A673 (cell line): ENCODE data around the gene ARL10. TPM values are rescaled to one million over a fixed set of nuclear protein-coding genes. Genes with fewer than 3 reads are reported as not detected.
A peak's percentile ranks its signal among the peaks of the same experiment; 100 is the strongest.

Source experiments
- BruUV-seq: library from RNA; stranded (reverse); fragments of 400-500 nt; replicated peaks from 2 replicates; lab custom pipeline; 2021; lab: Mats Ljungman, UMichigan
- CTCF ChIA-PET: fragments of 300-600 bp; sonication (Branson Sonifier 250); formaldehyde crosslinking; loops from one replicate; lab custom pipeline; 2022; ENCODE audit warnings: antibody characterized with exemption; lab: Charles Lee
- POLR2A ChIA-PET: fragments of 300-600 bp; sonication (Branson Sonifier 250); formaldehyde crosslinking; loops from one replicate; lab custom pipeline; 2022; ENCODE audit warnings: antibody characterized with exemption; ENCODE audit not compliant: low non-redundant PET; lab: Charles Lee
- DNase-seq: peaks from one replicate; pipeline ENCODE4 v3.0.0-alpha.2; 2015; ENCODE audit warnings: low spot score
- H3K27ac ChIP-seq: fragments of 200-600 bp; sonication (generic); 2 replicates; pipeline ENCODE4 v1.5.1; 2016; ENCODE audit warnings: mixed run types, low read depth, mild to moderate bottlenecking, mixed read lengths, antibody characterized with exemption, low read length; ENCODE audit not compliant: poor library complexity, severe bottlenecking
- H3K27me3 ChIP-seq: fragments of 200-600 bp; sonication (generic); replicated peaks from 2 replicates; pipeline ENCODE4 v1.6.1; 2017; ENCODE audit warnings: mixed run types, low read depth, mild to moderate bottlenecking, mixed read lengths, antibody characterized with exemption, low read length; ENCODE audit not compliant: insufficient read depth, poor library complexity
- H3K36me3 ChIP-seq: fragments of 200-600 bp; sonication (generic); 2 replicates; pipeline ENCODE4 v1.6.1; 2016; ENCODE audit warnings: mixed run types, mild to moderate bottlenecking, mixed read lengths, antibody characterized with exemption, low read length; ENCODE audit not compliant: insufficient read depth, poor library complexity, severe bottlenecking
- H3K4me1 ChIP-seq: fragments of 200-600 bp; sonication (generic); 2 replicates; pipeline ENCODE4 v1.6.1; 2017; ENCODE audit warnings: mixed run types, mild to moderate bottlenecking, mixed read lengths, antibody characterized with exemption, low read length; ENCODE audit not compliant: insufficient read depth, poor library complexity, severe bottlenecking
- H3K4me3 ChIP-seq: fragments of 200-600 bp; sonication (generic); 2 replicates; pipeline ENCODE4 v1.5.1; 2016; ENCODE audit warnings: low read depth, mixed run types, mild to moderate bottlenecking, mixed read lengths, low read length; ENCODE audit not compliant: poor library complexity, severe bottlenecking
- H3K9me3 ChIP-seq: fragments of 200-600 bp; sonication (generic); 2 replicates; pipeline ENCODE4 v1.6.1; 2016; ENCODE audit warnings: mixed run types, low read depth, mild to moderate bottlenecking, mixed read lengths, antibody characterized with exemption, low read length; ENCODE audit not compliant: poor library complexity, severe bottlenecking
- EZH2 ChIP-seq: fragments of 200-600 bp; sonication (generic); IDR thresholded peaks from 2 replicates; pipeline ENCODE4 v1.6.1; 2017; ENCODE audit warnings: borderline replicate concordance, low read depth, mild to moderate bottlenecking, mixed read lengths, antibody characterized with exemption, low read length; ENCODE audit not compliant: poor library complexity, severe bottlenecking
- intact Hi-C: fragments of 100-400 bp; cut with micrococcal nuclease; formaldehyde crosslinking; loops from one replicate; pipeline ENCODE4 v1.10.0; 2022; ENCODE audit not compliant: unreplicated experiment
- total RNA-seq: library from RNA; stranded (reverse); gene quantifications from 2 replicates; pipeline ENCODE4 v1.2.3, GENCODE V29; 2021
- TF ChIP-seq, protein P1 (sequence below): fragments of 300-800, 200-600 bp; sonication (generic); conservative IDR thresholded peaks from 2 replicates; pipeline ENCODE4 v1.5.1; 2017; ENCODE audit warnings: low read depth, mild to moderate bottlenecking, antibody characterized with exemption, low read length, moderate library complexity, mixed read lengths

Gene ARL10
- total RNA-seq, 1 experiment from 2014 or later, result 13.6 TPM

DNA sequence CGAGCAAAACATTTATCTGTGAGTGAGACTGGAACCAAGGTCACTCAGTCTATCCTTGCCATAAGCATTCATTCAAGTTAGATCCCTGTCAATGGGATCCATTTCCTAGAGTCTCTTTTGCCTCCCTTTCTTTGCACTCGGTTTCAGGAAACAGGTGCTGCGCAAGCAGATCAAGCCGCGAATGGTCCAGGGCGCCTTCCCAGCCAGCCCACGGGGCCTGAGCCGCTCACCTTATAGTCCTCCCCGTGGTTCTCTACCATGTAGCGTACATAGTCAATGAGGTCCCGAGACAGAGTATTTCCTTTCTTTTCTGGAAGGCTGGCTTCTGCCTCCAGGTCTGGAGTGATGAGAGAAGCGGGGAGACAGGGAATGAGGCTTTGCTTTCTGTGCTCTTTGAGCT, 19.7 kb downstream of the ARL10 start:
- H3K4me3 ChIP-seq, result no peak overlapping the region
- no peaks in the 10 kb centered on the region for H3K27me3 ChIP-seq
- DNase-seq, result no peak
- intact Hi-C loops, result loop anchor here (5.0 kb wide), 1 partner anchor 152 kb away; the partner anchor contains the start of gene RNF44
- H3K9me3 ChIP-seq, result no peaks in the 10 kb centered on the region
- H3K4me1 ChIP-seq, result peaks cover 13% of the 10 kb centered on the region
- no peak overlapping the region for H3K27ac ChIP-seq
- no peak for TF ChIP-seq EZH2
- TF ChIP-seq, protein P1, sequence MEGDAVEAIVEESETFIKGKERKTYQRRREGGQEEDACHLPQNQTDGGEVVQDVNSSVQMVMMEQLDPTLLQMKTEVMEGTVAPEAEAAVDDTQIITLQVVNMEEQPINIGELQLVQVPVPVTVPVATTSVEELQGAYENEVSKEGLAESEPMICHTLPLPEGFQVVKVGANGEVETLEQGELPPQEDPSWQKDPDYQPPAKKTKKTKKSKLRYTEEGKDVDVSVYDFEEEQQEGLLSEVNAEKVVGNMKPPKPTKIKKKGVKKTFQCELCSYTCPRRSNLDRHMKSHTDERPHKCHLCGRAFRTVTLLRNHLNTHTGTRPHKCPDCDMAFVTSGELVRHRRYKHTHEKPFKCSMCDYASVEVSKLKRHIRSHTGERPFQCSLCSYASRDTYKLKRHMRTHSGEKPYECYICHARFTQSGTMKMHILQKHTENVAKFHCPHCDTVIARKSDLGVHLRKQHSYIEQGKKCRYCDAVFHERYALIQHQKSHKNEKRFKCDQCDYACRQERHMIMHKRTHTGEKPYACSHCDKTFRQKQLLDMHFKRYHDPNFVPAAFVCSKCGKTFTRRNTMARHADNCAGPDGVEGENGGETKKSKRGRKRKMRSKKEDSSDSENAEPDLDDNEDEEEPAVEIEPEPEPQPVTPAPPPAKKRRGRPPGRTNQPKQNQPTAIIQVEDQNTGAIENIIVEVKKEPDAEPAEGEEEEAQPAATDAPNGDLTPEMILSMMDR, result no peak
- CTCF ChIA-PET, result no interaction called here
- no TSS peak for BruUV-seq
- H3K36me3 ChIP-seq, result peaks cover 44% of the 10 kb centered on the region
- POLR2A ChIA-PET, result no interaction called here

DNA sequence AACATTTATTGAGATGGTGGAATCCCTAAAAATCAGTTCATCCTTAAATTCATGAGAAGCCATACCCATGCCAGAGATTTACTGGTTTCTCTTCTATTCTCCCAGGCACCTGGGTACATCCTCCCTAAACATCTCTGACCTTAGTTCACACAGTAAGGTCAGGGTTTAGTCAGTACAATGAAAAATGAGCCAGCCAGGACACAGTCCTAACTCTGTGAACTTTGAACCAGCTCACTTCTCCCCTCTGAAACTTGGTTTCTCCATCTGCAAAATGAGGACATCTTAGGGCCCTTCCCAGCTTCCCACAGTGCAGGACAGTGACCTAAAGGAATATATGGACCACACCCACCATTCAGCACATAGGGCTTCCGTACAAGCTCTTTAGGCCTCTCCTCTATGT, 21.2 kb downstream of the ARL10 start:
- H3K9me3 ChIP-seq, result no peaks in the 10 kb centered on the region
- intact Hi-C loops, result loop anchor here (5.0 kb wide), 1 partner anchor 151 kb away; the partner anchor contains the start of gene RNF44
- no peaks in the 10 kb centered on the region for H3K27me3 ChIP-seq
- POLR2A ChIA-PET, result no interaction called here
- no peak for DNase-seq
- BruUV-seq, result no TSS peak
- peak overlapping the region; percentile 95 for H3K4me3 ChIP-seq
- TF ChIP-seq, protein P1, result no peak
- no peak for TF ChIP-seq EZH2
- H3K27ac ChIP-seq, result no peak overlapping the region
- peaks cover 44% of the 10 kb centered on the region for H3K36me3 ChIP-seq
- CTCF ChIA-PET, result no interaction called here
- H3K4me1 ChIP-seq, result peaks cover 13% of the 10 kb centered on the region

DNA sequence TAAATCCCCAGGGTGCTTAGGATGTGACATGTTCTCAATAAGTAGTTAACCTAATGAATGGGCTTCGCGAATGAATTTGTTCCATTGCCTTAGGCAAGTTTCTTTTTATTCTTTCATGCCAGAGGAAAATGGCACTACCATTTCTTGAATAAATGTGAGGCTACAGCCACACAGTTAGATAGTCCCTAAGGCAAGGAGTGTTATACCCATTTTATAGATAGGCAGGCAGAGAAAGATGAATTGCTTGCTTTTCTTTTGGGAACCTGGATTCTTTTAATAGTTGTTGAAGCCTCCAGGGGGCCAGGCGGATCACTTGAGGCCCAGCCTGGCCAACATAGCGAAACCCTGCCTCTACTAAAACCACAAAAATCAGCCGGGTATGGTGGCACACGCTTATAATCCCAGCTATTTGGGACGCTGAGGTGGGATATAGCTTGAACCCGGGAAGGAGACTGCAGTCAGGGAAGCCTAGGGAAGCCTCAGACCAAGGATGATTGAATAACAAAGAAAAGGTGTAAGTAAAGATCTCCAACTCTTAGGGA, 22.2 kb downstream of the ARL10 start:
- no peak for DNase-seq
- intact Hi-C loops, result loop anchor here (5.0 kb wide), 1 partner anchor 150 kb away; the partner anchor contains the start of gene RNF44
- Histone ChIP-seq H3K27me3 (no peaks in the 10 kb centered on the region), H3K4me3 (peak overlapping the region; percentile 95), H3K9me3 (no peaks in the 10 kb centered on the region), H3K27ac (peak overlapping the region; percentile 99), H3K36me3 (peaks cover 43% of the 10 kb centered on the region), H3K4me1 (peaks cover 13% of the 10 kb centered on the region)
- BruUV-seq, result no TSS peak
- TF ChIP-seq, protein P1, result no peak
- no peak for TF ChIP-seq EZH2
- ChIA-PET CTCF (no interaction called here), POLR2A (no interaction called here)
